Fibroblast of lung (primary cell): ENCODE results near the gene PCDH9. TPM values are rescaled to one million over a fixed set of nuclear protein-coding genes. Genes with fewer than 3 reads are reported as not detected.

Source experiments
- DNase-seq, 2 donors: peaks; one replicate each; pipeline versions ENCODE4 v3.0.0 to v3.0.0-alpha.2; 2010; ENCODE audit warnings: low read depth in 2 of 2
- H2AFZ ChIP-seq: 2 replicates; pipeline ENCODE4 v1.5.1; 2012; ENCODE audit warnings: low read length, control low read depth, inconsistent platforms
- H3K27ac ChIP-seq: 2 replicates; pipeline ENCODE4 v1.5.1; 2011; ENCODE audit warnings: low read length, control low read depth; ENCODE audit not compliant: insufficient read depth
- H3K27me3 ChIP-seq: 2 replicates; pipeline ENCODE4 v1.5.1; 2011; ENCODE audit warnings: mild to moderate bottlenecking, low read length; ENCODE audit not compliant: control insufficient read depth, insufficient read depth
- H3K36me3 ChIP-seq: 2 replicates; pipeline ENCODE4 v1.5.1; 2011; ENCODE audit warnings: low read length; ENCODE audit not compliant: control insufficient read depth, insufficient read depth
- H3K4me1 ChIP-seq: 2 replicates; pipeline ENCODE4 v1.5.1; 2011; ENCODE audit warnings: low read length; ENCODE audit not compliant: control insufficient read depth, insufficient read depth; ENCODE audit errors: extremely low read depth
- H3K4me2 ChIP-seq: 2 replicates; pipeline ENCODE4 v1.5.1; 2011; ENCODE audit warnings: low read length, control low read depth; ENCODE audit not compliant: insufficient read depth; ENCODE audit errors: extremely low read depth
- H3K4me3 ChIP-seq, 4 experiments: fragments of 200-600 bp in 1 of 4; sonication (generic) in 1 of 4; replicated peaks in 1 of 4; 2 replicates each; pipeline ENCODE4 v1.5.1; 2011 to 2016; ENCODE audit warnings: low read length in 4 of 4, low read depth in 3 of 4, mild to moderate bottlenecking in 3 of 4, control low read depth in 2 of 4, inconsistent platforms in 1 of 4, mixed read lengths in 1 of 4; ENCODE audit not compliant: insufficient read depth in 1 of 4; ENCODE audit errors: control extremely low read depth in 1 of 4
- H3K79me2 ChIP-seq: 2 replicates; pipeline ENCODE4 v1.5.1; 2012; ENCODE audit warnings: mild to moderate bottlenecking, low read length, inconsistent platforms; ENCODE audit not compliant: control insufficient read depth, insufficient read depth
- H3K9ac ChIP-seq: 2 replicates; pipeline ENCODE4 v1.5.1; 2011; ENCODE audit warnings: mild to moderate bottlenecking, low read length, control low read depth; ENCODE audit not compliant: insufficient read depth
- H3K9me3 ChIP-seq: 2 replicates; pipeline ENCODE4 v1.5.1; 2012; ENCODE audit warnings: low read depth, low read length; ENCODE audit not compliant: control insufficient read depth, insufficient read depth
- H4K20me1 ChIP-seq: 2 replicates; pipeline ENCODE4 v1.5.1; 2011; ENCODE audit warnings: low read length; ENCODE audit not compliant: control insufficient read depth, insufficient read depth; ENCODE audit errors: extremely low read depth
- CTCF ChIP-seq, 2 donors: IDR thresholded peaks in 1 of 2; conservative IDR thresholded peaks in 1 of 2; 1 replicate in 1 of 2; 2 replicates in 1 of 2; pipeline ENCODE4 v1.5.1; 2011 to 2012; ENCODE audit warnings: low read length in 2 of 2, control low read depth in 1 of 2, inconsistent platforms in 1 of 2, low read depth in 1 of 2, mild to moderate bottlenecking in 1 of 2
- EZH2 ChIP-seq: IDR thresholded peaks from 2 replicates; pipeline ENCODE4 v1.5.1; 2012; ENCODE audit warnings: low read length, control low read depth, mild to moderate bottlenecking; ENCODE audit errors: missing control alignments
- polyA plus RNA-seq, 2 donors: library from polyadenylated mRNA; depleted of rRNA in 1 of 2; stranded (reverse) in 1 of 2; unstranded in 1 of 2; fragments of >200 nt; gene quantifications; 2 replicates each; pipeline ENCODE4 v1.2.1, GENCODE V29; 2011 to 2012; ENCODE audit warnings: missing spikeins in 1 of 2
- total RNA-seq: library from RNA; depleted of rRNA; stranded (reverse); fragments of >200 nt; gene quantifications from 2 replicates; pipeline ENCODE4 v1.2.1, GENCODE V29; 2014

The PCDH9 gene
- total and polyA plus RNA-seq, 2 donors (not counting 1 experiment from before 2014, with no cell fraction given), result 0.50 to 0.67 TPM

GRCh38 chr13:67042556-67042955 is 187.6 kb downstream of the PCDH9 start:
- H3K4me3 ChIP-seq, result no peak overlapping the region
- H4K20me1 ChIP-seq, result no peaks in the 10 kb centered on the region
- no peaks in the 10 kb centered on the region for H3K4me1 ChIP-seq
- H3K79me2 ChIP-seq, result no peaks in the 10 kb centered on the region
- no peak overlapping the region for H2AFZ ChIP-seq
- no peaks in the 10 kb centered on the region for H3K36me3 ChIP-seq
- H3K9me3 ChIP-seq, result no peaks in the 10 kb centered on the region
- no peak for DNase-seq
- no peaks in the 10 kb centered on the region for H3K27me3 ChIP-seq
- no peak overlapping the region for H3K4me2 ChIP-seq
- no peak overlapping the region for H3K27ac ChIP-seq
- H3K9ac ChIP-seq, result no peak overlapping the region
- TF ChIP-seq EZH2 (no peak), CTCF (conservative IDR thresholded peaks at IDR 0.05 in 1 of 2, IDR thresholded peaks at IDR 0.05 in 1 of 2; ENCODE audit: low read depth in 1 of 2, low read length in 2 of 2) (no peak)

GRCh38 chr13:67036699-67037457 is 193.3 kb downstream of the PCDH9 start:
- Histone ChIP-seq H3K9me3 (no peaks in the 10 kb centered on the region), H3K4me3 (no peak overlapping the region), H3K9ac (no peak overlapping the region), H3K79me2 (no peaks in the 10 kb centered on the region), H3K4me2 (no peak overlapping the region), H3K27me3 (no peaks in the 10 kb centered on the region), H3K4me1 (no peaks in the 10 kb centered on the region), H3K36me3 (no peaks in the 10 kb centered on the region), H2AFZ (no peak overlapping the region), H4K20me1 (no peaks in the 10 kb centered on the region), H3K27ac (no peak overlapping the region)
- no peak for DNase-seq
- no peak for TF ChIP-seq CTCF (conservative IDR thresholded peaks at IDR 0.05 in 1 of 2, IDR thresholded peaks at IDR 0.05 in 1 of 2; ENCODE audit: low read depth in 1 of 2, low read length in 2 of 2)
- no peak for TF ChIP-seq EZH2

- Histone ChIP-seq H4K20me1 (no peaks in the 10 kb centered on the region), H3K9ac (no peak overlapping the region), H3K27ac (no peak overlapping the region), H3K4me3 (no peak overlapping the region), H3K36me3 (no peaks in the 10 kb centered on the region), H3K27me3 (no peaks in the 10 kb centered on the region), H3K9me3 (no peaks in the 10 kb centered on the region), H2AFZ (no peak overlapping the region), H3K4me1 (no peaks in the 10 kb centered on the region), H3K4me2 (no peak overlapping the region), H3K79me2 (no peaks in the 10 kb centered on the region)
- DNase-seq, result no peak
- no peak for TF ChIP-seq CTCF (conservative IDR thresholded peaks at IDR 0.05 in 1 of 2, IDR thresholded peaks at IDR 0.05 in 1 of 2; ENCODE audit: low read depth in 1 of 2, low read length in 2 of 2)
- no peak for TF ChIP-seq EZH2
These were observed 197.0 kb downstream of the PCDH9 start for GRCh38 chr13:67033170-67033569.
